Occipital lobe (tissue), 2 donors: ENCODE measurements around the gene MPRIP. TPM values are rescaled to one million over a fixed set of nuclear protein-coding genes. Genes with fewer than 3 reads are reported as not detected.

ENCODE experiments used
- DNase-seq: peaks from one replicate; lab custom pipeline; 2025; lab: John Stamatoyannopoulos, UW
- total RNA-seq: library from RNA; depleted of rRNA; stranded (reverse); fragments of >200 nt; gene quantifications from one replicate; pipeline ENCODE4 v1.2.3, GENCODE V29; 2014

MPRIP gene
- total RNA-seq, 1 donor from 2014 or later: 126 TPM

GRCh38 chr17:17107281-17107680, 65.0 kb downstream of the MPRIP start:
- no peak for DNase-seq

- peak; percentile 22 for DNase-seq
Observed at GRCh38 chr17:17107891-17108431, 65.7 kb downstream of the MPRIP start.

- peak; percentile 59 for DNase-seq
Observed at GRCh38 chr17:17108451-17109049, 66.3 kb downstream of the MPRIP start.

GRCh38 chr17:17109256-17109655, 67.0 kb downstream of the MPRIP start:
- DNase-seq: no peak

- DNase-seq: no peak
Observed at GRCh38 chr17:17109907-17110306, 67.7 kb downstream of the MPRIP start.

GRCh38 chr17:17110520-17110919, 68.3 kb downstream of the MPRIP start:
- DNase-seq: no peak

GRCh38 chr17:17111401-17112393, 69.4 kb downstream of the MPRIP start:
- no peak for DNase-seq

- DNase-seq: no peak
Observed at GRCh38 chr17:17112628-17113200, 70.5 kb downstream of the MPRIP start.

GRCh38 chr17:17114592-17115225, 72.5 kb downstream of the MPRIP start:
- no peak for DNase-seq

- no peak for DNase-seq
Observed at GRCh38 chr17:17115620-17116019, 73.4 kb downstream of the MPRIP start.

- DNase-seq: no peak
Observed at GRCh38 chr17:17116406-17116805, 74.1 kb downstream of the MPRIP start.

- DNase-seq: no peak
Observed at GRCh38 chr17:17117923-17118322, 75.7 kb downstream of the MPRIP start.

GRCh38 chr17:17118399-17118798, 76.1 kb downstream of the MPRIP start:
- no peak for DNase-seq

- no peak for DNase-seq
Observed at GRCh38 chr17:17119106-17119505, 76.8 kb downstream of the MPRIP start.

GRCh38 chr17:17119533-17119932, 77.3 kb downstream of the MPRIP start:
- no peak for DNase-seq

GRCh38 chr17:17120294-17120693, 78.0 kb downstream of the MPRIP start:
- DNase-seq: no peak

- no peak for DNase-seq
Observed at GRCh38 chr17:17120701-17121100, 78.4 kb downstream of the MPRIP start.

- no peak for DNase-seq
Observed at GRCh38 chr17:17121162-17121561, 78.9 kb downstream of the MPRIP start.

GRCh38 chr17:17122781-17123483, 80.7 kb downstream of the MPRIP start:
- DNase-seq: no peak

GRCh38 chr17:17124341-17124740, 82.1 kb downstream of the MPRIP start:
- no peak for DNase-seq
